Adrenal gland (tissue), 12 donors: Measurements from ENCODE around the gene GDF7. TPM values are rescaled to one million over a fixed set of nuclear protein-coding genes. Genes with fewer than 3 reads are reported as not detected.
A peak's percentile ranks its signal among the peaks of the same experiment; 100 is the strongest.

Experiments used
- DNase-seq, 7 donors: peaks; one replicate each; pipeline ENCODE4 v3.0.0-alpha.2; 2019 to 2020
- H3K27ac ChIP-seq, 5 donors: fragments of 200-600 bp; sonication (generic) in 4 of 5; 1 replicate in 3 of 5; 2 replicates in 2 of 5; pipeline versions ENCODE4 v1.5.1 to v1.8.0; 2016 to 2020; ENCODE audit warnings: mild to moderate bottlenecking in 1 of 5
- H3K27me3 ChIP-seq: fragments of 200-600 bp; 2 replicates; pipeline ENCODE4 v1.8.0; 2021
- H3K36me3 ChIP-seq, 2 donors: fragments of 200-600 bp; replicated peaks in 1 of 2; 1 replicate in 1 of 2; 2 replicates in 1 of 2; pipeline versions ENCODE4 v1.5.1 to v1.8.0; 2018 to 2022
- H3K4me1 ChIP-seq, 2 donors: fragments of 200-600 bp; replicated peaks in 1 of 2; 1 replicate in 1 of 2; 2 replicates in 1 of 2; pipeline versions ENCODE4 v1.5.1 to v1.8.0; 2018 to 2021
- H3K4me3 ChIP-seq, 4 donors: fragments of 200-600 bp; sonication (generic) in 3 of 4; one replicate each; pipeline ENCODE4 v1.5.1; 2016 to 2018
- H3K9me3 ChIP-seq, 3 donors: fragments of 200-600 bp; sonication (generic) in 1 of 3; replicated peaks in 1 of 3; 1 replicate in 2 of 3; 2 replicates in 1 of 3; pipeline versions ENCODE4 v1.5.1 to v1.8.0; 2016 to 2021
- CTCF ChIP-seq, 6 experiments: fragments of 450-650 bp in 4 of 6; fragments of 200-600 bp in 2 of 6; sonication (generic) in 1 of 6; IDR thresholded peaks; 1 replicate in 5 of 6; 2 replicates in 1 of 6; pipeline versions ENCODE4 v1.5.1 to v1.8.0; 2016 to 2021; ENCODE audit warnings: antibody characterized with exemption in 6 of 6, mild to moderate bottlenecking in 2 of 6, moderate library complexity in 1 of 6
- POLR2A ChIP-seq, 2 donors: fragments of 450-650 bp; IDR thresholded peaks; one replicate each; pipeline ENCODE4 v1.6.1; 2017; ENCODE audit warnings: antibody characterized with exemption in 2 of 2, mild to moderate bottlenecking in 2 of 2, moderate library complexity in 1 of 2
- WGBS, 4 donors: extraction: QIAGEN DNeasy Blood & Tissue Kit in 2 of 4; methylation state at CpG; one replicate each; pipeline versions ENCODE4 v1.1.5 to v1.1.7; 2013 to 2017; 5-methylcytosine and 5-hydroxymethylcytosine counted together
- intact Hi-C, 2 donors: fragments of 100-400 bp; cut with DNase I; formaldehyde crosslinking; loops; one replicate each; pipeline versions ENCODE4 v1.14.1 to v1.15.0; 2022 to 2023
- polyA plus RNA-seq, 3 donors: library from polyadenylated mRNA; stranded (reverse); fragments of 200-250 nt in 2 of 3; fragments of 350-450 nt in 1 of 3; fragmentation: Illumina TruSeq in 1 of 3; extraction: RNeasy Lipid Tissue Mini Kit (QIAGEN cat#74804) in 1 of 3; gene quantifications; one replicate each; pipeline ENCODE4 v1.2.3, GENCODE V29; 2013 to 2014
- total RNA-seq, 9 donors: library from RNA; depleted of rRNA in 4 of 9; stranded (reverse); fragments of >200 nt in 4 of 9; fragments of 120-200 nt in 1 of 9; fragmentation: NEBNext Ultra II Directional in 1 of 9; extraction: Animal tissue kit (Norgen Biotek cat#: 25700) in 1 of 9; gene quantifications; one replicate each; pipeline versions ENCODE4 v1.1.0 to v1.2.4, GENCODE V29; 2013 to 2023
- donor health status: healthy with polysubstance abuse.
- donor health status: Bipolar disorder and iron deficiency.
- donor health status: DM: yes; HTN: yes; CAD: no.
- donor health status: DM: no; HTN: no; CAD: no.
- donor health status: DM: no; HTN: no; CAD: no.
- donor health status: DM: yes; HTN: yes; CAD: no.

The GDF7 gene
- total and polyA plus RNA-seq, 12 donors = 0.17 to 1.8 (median 0.46) TPM

GRCh38 chr2:20669562-20670314 lies 2.8 kb downstream of the GDF7 start:
- intact Hi-C loops = no loop called here
- no peak overlapping the region for H3K27ac ChIP-seq
- H3K4me3 ChIP-seq = no peak overlapping the region
- H3K36me3 ChIP-seq = no peaks in the 10 kb centered on the region
- no peaks in the 10 kb centered on the region for H3K9me3 ChIP-seq
- peaks cover 66% of the 10 kb centered on the region for H3K27me3 ChIP-seq
- peak in 1 of 7 donors; percentile 6 for DNase-seq
- WGBS, 4 donors = 47 to 82% (median 69%) methylated on average over 17 to 45 of the region's 45 CpGs
- H3K4me1 ChIP-seq = peaks cover 14 to 22% of the 10 kb centered on the region in 2 donors
- TF ChIP-seq POLR2A (IDR thresholded peaks at IDR 0.05) (no peak), CTCF (IDR thresholded peaks at IDR 0.05) (no peak)

GRCh38 chr2:20670315-20671035 lies 3.5 kb downstream of the GDF7 start:
- intact Hi-C loops = no loop called here
- TF ChIP-seq POLR2A (IDR thresholded peaks at IDR 0.05) (no peak), CTCF (IDR thresholded peaks at IDR 0.05) (no peak)
- Histone ChIP-seq H3K27me3 (peaks cover 58% of the 10 kb centered on the region), H3K36me3 (no peaks in the 10 kb centered on the region), H3K4me1 (peaks cover 21 to 24% of the 10 kb centered on the region in 2 donors), H3K9me3 (no peaks in the 10 kb centered on the region), H3K27ac (no peak overlapping the region), H3K4me3 (no peak overlapping the region)
- peak in 1 of 7 donors; percentile 4 for DNase-seq
- WGBS, 4 donors = 46 to 63% (median 47%) methylated on average over 10 to 83 of the region's 83 CpGs

- Histone ChIP-seq H3K4me3 (no peak overlapping the region), H3K27me3 (peaks cover 51% of the 10 kb centered on the region), H3K27ac (no peak overlapping the region), H3K36me3 (no peaks in the 10 kb centered on the region), H3K9me3 (no peaks in the 10 kb centered on the region), H3K4me1 (peaks cover 13 to 16% of the 10 kb centered on the region in 2 donors)
- intact Hi-C loops = no loop called here
- 41 to 77% (median 43%) methylated on average over 30 to 60 of the region's 60 CpGs for WGBS, 4 donors
- peak in 1 of 7 donors; percentile 4 for DNase-seq
- TF ChIP-seq CTCF (IDR thresholded peaks at IDR 0.05) (no peak), POLR2A (IDR thresholded peaks at IDR 0.05) (no peak)
These were observed 4.2 kb downstream of the GDF7 start for GRCh38 chr2:20671036-20671735.

- DNase-seq = no peak
These were observed 4.8 kb downstream of the GDF7 start for GRCh38 chr2:20671736-20672080.

More at GRCh38 chr2:20671736-20672080, 4.8 kb downstream of the GDF7 start:
- H3K36me3 ChIP-seq = no peaks in the 10 kb centered on the region
- peaks cover 9 to 11% of the 10 kb centered on the region in 2 donors for H3K4me1 ChIP-seq
- intact Hi-C loops = no loop called here
- WGBS, 4 donors = 22 to 61% (median 43%) methylated on average over 13 of the region's 13 CpGs
- no peak overlapping the region for H3K27ac ChIP-seq
- no peak overlapping the region for H3K4me3 ChIP-seq
- no peaks in the 10 kb centered on the region for H3K9me3 ChIP-seq
- H3K27me3 ChIP-seq = peaks cover 47% of the 10 kb centered on the region
- TF ChIP-seq POLR2A (IDR thresholded peaks at IDR 0.05) (no peak), CTCF (IDR thresholded peaks at IDR 0.05) (no peak)
